ENCODE data around the gene SLC9A1. TPM values are rescaled to one million over a fixed set of nuclear protein-coding genes. Genes with fewer than 3 reads are reported as not detected.

SLC9A1 gene
- total and polyA plus RNA-seq, 2 of the 8 experiments (the other 6 are each of a cell fraction or from before 2014, with no cell fraction given) = 11.3 to 25.1 TPM

GRCh38 chr1:27099587-27100334 lies 55.2 kb downstream of the SLC9A1 start:
- H3K4me1 ChIP-seq (replicated peaks in 1 of 4; ENCODE audit: control insufficient read depth in 3 of 4, insufficient read depth in 4 of 4, low read length in 3 of 4) = peaks cover 0 to 21% (median 13%) of the 10 kb centered on the region in 4 experiments; a peak in 6 of 7 replicates
- H3K27ac ChIP-seq (ENCODE audit: low read depth, low read length) = peak overlapping the region; percentile 14; the same call in 1 of the 2 replicates
- 0 out of 2 replicates have a peak overlapping the region, but pooled peaks have one; percentile 44 for H2BK12ac ChIP-seq (ENCODE audit: low read depth, low read length)
- no peak for FAIRE-seq
- H3K4me2 ChIP-seq (ENCODE audit: insufficient read depth in 1 of 2, low read depth in 2 of 2, low read length in 2 of 2) = peak overlapping the region in 1 of 2 experiments; percentile 25; a peak in 2 of 4 replicates
- ChIA-PET CTCF (ENCODE audit: partially characterized antibody) (interaction anchor here (0.7 to 19.3 kb wide), 22 partner anchors 12 to 270 kb away, joined by 3 to 790 read pairs (median 5); no protein-coding TSS in a partner anchor), POLR2A (ENCODE audit: partially characterized antibody) (interaction anchor here (0.8 to 5.0 kb wide), 17 partner anchors 29 to 255 kb away, joined by 3 to 33 read pairs (median 3); partner anchors contain the start of genes SLC9A1, TENT5B and TRNP1)
- no peak overlapping the region for H2AK5ac ChIP-seq (ENCODE audit: low read depth, low read length)
- H3K56ac ChIP-seq (replicated peaks; ENCODE audit: insufficient read length, low read depth, low read length) = no peak overlapping the region
- H3K4ac ChIP-seq (replicated peaks; ENCODE audit: insufficient read length, low read depth, low read length) = no peak overlapping the region
- H3K4me3 ChIP-seq (ENCODE audit: extremely low read depth in 1 of 4, insufficient read depth in 2 of 4, low read depth in 3 of 4, low read length in 4 of 4) = no peak overlapping the region
- H3K14ac ChIP-seq (ENCODE audit: insufficient read length) = no peak overlapping the region
- H2BK5ac ChIP-seq (ENCODE audit: low read depth, low read length) = peak overlapping the region; percentile 16
- no peak overlapping the region for H4K8ac ChIP-seq (ENCODE audit: extremely low read depth, insufficient read depth, low read length)
- no peaks in the 10 kb centered on the region for H3K23me2 ChIP-seq (ENCODE audit: low read depth, low read length)
- H2AFZ ChIP-seq (ENCODE audit: low read length) = no peak overlapping the region
- no peaks in the 10 kb centered on the region; a peak in 1 of 8 replicates for H3K36me3 ChIP-seq (ENCODE audit: control insufficient read depth in 2 of 4, insufficient read depth in 4 of 4, low read length in 3 of 4)
- H2BK20ac ChIP-seq (ENCODE audit: low read length) = no peak overlapping the region
- H3K27me3 ChIP-seq (replicated peaks in 1 of 4; ENCODE audit: control insufficient read depth in 3 of 4, extremely low read depth in 1 of 4, insufficient read depth in 3 of 4, low read length in 3 of 4) = no peaks in the 10 kb centered on the region
- no peak overlapping the region for H3K18ac ChIP-seq (ENCODE audit: extremely low read depth, low read length)
- H4K20me1 ChIP-seq (replicated peaks in 1 of 2; ENCODE audit: control insufficient read depth in 1 of 2, insufficient read depth in 2 of 2, low read length in 2 of 2) = no peaks in the 10 kb centered on the region
- no peaks in the 10 kb centered on the region for H3K9me3 ChIP-seq (ENCODE audit: insufficient read depth in 2 of 2, low read depth in 1 of 2, low read length in 1 of 2)
- no peak overlapping the region for H4K91ac ChIP-seq (replicated peaks; ENCODE audit: insufficient read length, low read length)
- H3K23ac ChIP-seq (ENCODE audit: insufficient read length) = no peak overlapping the region
- DNase-seq (ENCODE audit: low read depth in 1 of 2, low spot score in 2 of 2) = peak in 1 of 2 experiments; percentile 59
- no peak for TF ChIP-seq SAP30 (IDR thresholded peaks at IDR 0.05; ENCODE audit: insufficient read depth, insufficient replicate concordance, low read length)
- peak; percentile 50; the same call in 1 of the 2 replicates for TF ChIP-seq MAX (IDR thresholded peaks at IDR 0.05)
- H3K9ac ChIP-seq (replicated peaks in 1 of 4; ENCODE audit: extremely low read depth in 1 of 4, low read depth in 3 of 4, low read length in 3 of 4) = no peak overlapping the region
- no peak overlapping the region for H4K5ac ChIP-seq (ENCODE audit: insufficient read length, low read depth, low read length)
- no peaks in the 10 kb centered on the region for H3K79me2 ChIP-seq (ENCODE audit: control insufficient read depth in 1 of 2, insufficient read depth in 2 of 2, low read length in 2 of 2)
- peak overlapping the region; percentile 92; the same call in 1 of the 2 replicates for H2BK15ac ChIP-seq (ENCODE audit: low read length)
- no peak overlapping the region for H2BK120ac ChIP-seq (replicated peaks; ENCODE audit: low read depth, low read length)
- no peaks in the 10 kb centered on the region for H3K79me1 ChIP-seq (ENCODE audit: low read depth, low read length)
- WGBS, 2 experiments (ENCODE audit: extremely low coverage in 1 of 2, insufficient coverage in 1 of 2, insufficient read length in 1 of 2, insufficient replicate concordance in 2 of 2, low coverage in 1 of 2, low lambda C conversion rate in 2 of 2, missing lambda C conversion rate in 1 of 2) = 82% methylated on average over 13 of the region's 15 CpGs; no CpG with 5 or more reads in 1 of the 2 experiments

Data from H1 (cell line).